ENCODE results near the gene MMAA. TPM values are rescaled to one million over a fixed set of nuclear protein-coding genes. Genes with fewer than 3 reads are reported as not detected.

MMAA gene
- total and polyA plus RNA-seq, 9 of the 15 experiments (the other 6 are each of a cell fraction or from before 2014, with no cell fraction given) = 0.86 to 2.3 (median 1.4) TPM

DNA sequence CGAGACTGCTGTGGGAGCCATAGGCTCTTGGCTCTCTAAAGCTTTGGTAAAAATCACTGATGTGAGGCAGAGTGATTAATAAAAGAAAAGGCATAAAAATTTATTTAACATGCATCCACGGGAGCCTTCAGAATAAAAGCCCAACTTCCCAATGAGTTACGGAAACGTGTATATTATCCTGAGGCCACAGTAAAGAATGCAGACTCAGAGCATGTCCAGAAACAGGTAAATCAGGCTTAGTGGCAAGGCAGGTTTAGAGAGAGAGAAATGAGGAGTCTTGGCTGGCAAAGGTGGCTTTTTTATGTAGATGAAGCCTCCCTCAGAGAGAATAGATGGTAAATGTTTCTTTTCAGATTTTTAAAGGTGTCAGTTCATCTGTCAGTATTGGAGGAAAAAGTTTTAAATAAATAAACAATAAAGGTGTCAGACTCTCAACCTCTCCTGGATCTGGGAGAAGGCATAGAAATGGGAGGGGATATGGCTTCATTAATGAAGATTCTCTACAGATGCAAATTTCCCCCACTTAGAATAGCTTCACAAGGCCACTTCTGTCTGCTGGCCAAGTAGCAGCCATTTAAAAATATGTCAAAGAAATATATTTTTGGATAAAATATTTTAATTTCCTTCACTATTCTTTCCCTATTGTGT lies 84.8 kb downstream of the MMAA start:
- H3K9ac ChIP-seq (ENCODE audit: insufficient read depth in 1 of 2, low read depth in 2 of 2, low read length in 2 of 2) = no peak overlapping the region
- H3K27me3 ChIP-seq (ENCODE audit: control insufficient read depth in 2 of 2, insufficient read depth in 2 of 2, low read length in 2 of 2) = no peaks in the 10 kb centered on the region
- ChIA-PET POLR2A (interaction anchor here (0.6 kb wide), 1 partner anchor 528 kb away, joined by 4 read pairs; no protein-coding TSS in a partner anchor), CTCF (ENCODE audit: low intra/inter-chr PET ratio) (no interaction called here)
- H3K4me3 ChIP-seq = no peak overlapping the region
- BruUV-seq (replicated peaks) = no TSS peak
- H4K20me1 ChIP-seq (replicated peaks; ENCODE audit: control insufficient read depth, insufficient read depth, low read length) = no peaks in the 10 kb centered on the region
- no peak for FAIRE-seq
- ATAC-seq = no peak
- no peaks in the 10 kb centered on the region for H3K9me1 ChIP-seq (ENCODE audit: control insufficient read depth, insufficient read depth, low read length)
- H3K4me2 ChIP-seq (ENCODE audit: insufficient read depth, low read length) = no peak overlapping the region
- H3K4me1 ChIP-seq (replicated peaks in 1 of 2; ENCODE audit: control insufficient read depth in 2 of 2, insufficient read depth in 2 of 2, low read length in 2 of 2) = no peaks in the 10 kb centered on the region
- no peak for DNase-seq (ENCODE audit: extremely low read depth in 1 of 4, low spot score in 3 of 4)
- H3K79me2 ChIP-seq (ENCODE audit: control insufficient read depth, insufficient read depth, low read length) = no peaks in the 10 kb centered on the region
- H3K27ac ChIP-seq (ENCODE audit: extremely low read depth, low read depth, low read length) = no peak overlapping the region
- 0% methylated on average over 4 of the region's 4 CpGs for WGBS (ENCODE audit: insufficient coverage, low coverage, missing lambda C conversion rate)
- intact Hi-C loops (cut with micrococcal nuclease) (no loop called here), in situ Hi-C loops (cut with MboI) (no loop called here)
- TF ChIP-seq ZNF707 (CRISPR knock-in tag; conservative IDR thresholded peaks at IDR 0.05) (no peak), HDAC2 (IDR thresholded peaks at IDR 0.05) (no peak), MEF2A (IDR thresholded peaks at IDR 0.05; ENCODE audit: control insufficient read depth, low read depth, low read length) (no peak), PHB (CRISPR knock-in tag; IDR thresholded peaks at IDR 0.05) (no peak), EZH2 (IDR thresholded peaks at IDR 0.05; ENCODE audit: borderline replicate concordance, low read depth, low read length) (no peak)
- no peaks in the 10 kb centered on the region for H3K9me3 ChIP-seq (replicated peaks; ENCODE audit: control insufficient read depth, insufficient read depth, low read depth, low read length)
- no peaks in the 10 kb centered on the region for H3K36me3 ChIP-seq (ENCODE audit: control insufficient read depth, insufficient read depth, low read length)
- no peak overlapping the region for H2AFZ ChIP-seq (ENCODE audit: low read depth, low read length)

DNA sequence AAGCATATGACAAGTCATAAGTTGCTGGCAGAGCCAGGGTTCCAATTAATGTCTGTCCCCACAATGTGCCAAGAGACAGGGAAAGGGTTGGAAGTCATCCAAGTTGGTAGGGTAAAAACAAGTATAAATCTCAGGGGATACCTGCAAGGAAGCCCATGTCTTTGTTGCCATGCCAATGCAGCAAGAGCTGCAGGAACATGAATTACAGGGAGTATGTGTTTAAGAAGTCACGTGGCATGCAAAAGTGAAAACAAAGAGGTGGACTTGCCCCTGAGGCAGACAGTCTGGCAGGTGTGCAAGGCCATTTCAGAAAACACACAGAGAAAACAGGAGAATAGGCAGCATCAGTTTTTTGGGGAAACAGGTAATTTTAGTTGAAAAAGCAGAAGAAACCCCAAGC lies 90.2 kb downstream of the MMAA start:
- FAIRE-seq (no peak), ATAC-seq (no peak), DNase-seq (ENCODE audit: extremely low read depth in 1 of 4, low spot score in 3 of 4) (no peak)
- no peaks in the 10 kb centered on the region for H3K9me3 ChIP-seq (replicated peaks; ENCODE audit: control insufficient read depth, insufficient read depth, low read depth, low read length)
- no peaks in the 10 kb centered on the region for H4K20me1 ChIP-seq (replicated peaks; ENCODE audit: control insufficient read depth, insufficient read depth, low read length)
- H3K27ac ChIP-seq (ENCODE audit: extremely low read depth, low read depth, low read length) = no peak overlapping the region
- H2AFZ ChIP-seq (ENCODE audit: low read depth, low read length) = no peak overlapping the region
- no peaks in the 10 kb centered on the region for H3K79me2 ChIP-seq (ENCODE audit: control insufficient read depth, insufficient read depth, low read length)
- intact Hi-C loops (cut with micrococcal nuclease) = no loop called here
- no peak overlapping the region for H3K4me3 ChIP-seq
- H3K4me2 ChIP-seq (ENCODE audit: insufficient read depth, low read length) = no peak overlapping the region
- H3K27me3 ChIP-seq (ENCODE audit: control insufficient read depth in 2 of 2, insufficient read depth in 2 of 2, low read length in 2 of 2) = no peaks in the 10 kb centered on the region
- CTCF ChIA-PET (ENCODE audit: low intra/inter-chr PET ratio) = no interaction called here
- no TSS peak for BruUV-seq (replicated peaks)
- POLR2A ChIA-PET = no interaction called here
- 0% methylated on average over 1 of the region's 1 CpG for WGBS (ENCODE audit: insufficient coverage, low coverage, missing lambda C conversion rate)
- no peak for TF ChIP-seq TRIM28 (IDR thresholded peaks at IDR 0.05)
- no peak for TF ChIP-seq LCOR (CRISPR knock-in tag; IDR thresholded peaks at IDR 0.05)
- TF ChIP-seq JUN (IDR thresholded peaks at IDR 0.05; ENCODE audit: borderline replicate concordance, low read depth, low read length) = no peak
- no peak for TF ChIP-seq JUN (CRISPR knock-in tag; IDR thresholded peaks at IDR 0.05; ENCODE audit: borderline replicate concordance)
- TF ChIP-seq ZNF146 (CRISPR knock-in tag; IDR thresholded peaks at IDR 0.05; ENCODE audit: unreplicated experiment) = no peak
- TF ChIP-seq, protein P1, sequence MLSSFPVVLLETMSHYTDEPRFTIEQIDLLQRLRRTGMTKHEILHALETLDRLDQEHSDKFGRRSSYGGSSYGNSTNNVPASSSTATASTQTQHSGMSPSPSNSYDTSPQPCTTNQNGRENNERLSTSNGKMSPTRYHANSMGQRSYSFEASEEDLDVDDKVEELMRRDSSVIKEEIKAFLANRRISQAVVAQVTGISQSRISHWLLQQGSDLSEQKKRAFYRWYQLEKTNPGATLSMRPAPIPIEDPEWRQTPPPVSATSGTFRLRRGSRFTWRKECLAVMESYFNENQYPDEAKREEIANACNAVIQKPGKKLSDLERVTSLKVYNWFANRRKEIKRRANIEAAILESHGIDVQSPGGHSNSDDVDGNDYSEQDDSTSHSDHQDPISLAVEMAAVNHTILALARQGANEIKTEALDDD (IDR thresholded peaks at IDR 0.05) = no peak
- TF ChIP-seq RBM14 (IDR thresholded peaks at IDR 0.05; ENCODE audit: borderline replicate concordance, insufficient read depth, low read depth, low read length) = no peak
- no peaks in the 10 kb centered on the region for H3K9me1 ChIP-seq (ENCODE audit: control insufficient read depth, insufficient read depth, low read length)
- H3K36me3 ChIP-seq (ENCODE audit: control insufficient read depth, insufficient read depth, low read length) = no peaks in the 10 kb centered on the region
- no peak overlapping the region for H3K9ac ChIP-seq (ENCODE audit: insufficient read depth in 1 of 2, low read depth in 2 of 2, low read length in 2 of 2)
- H3K4me1 ChIP-seq (replicated peaks in 1 of 2; ENCODE audit: control insufficient read depth in 2 of 2, insufficient read depth in 2 of 2, low read length in 2 of 2) = no peaks in the 10 kb centered on the region
- in situ Hi-C loops (cut with MboI) = no loop called here
